GM12801 (cell line): ENCODE results near the gene PHF21A.

Experiments
- CTCF ChIP-seq: IDR thresholded peaks from one replicate; pipeline ENCODE4 v1.5.1; 2011; ENCODE audit warnings: control low read depth; ENCODE audit not compliant: insufficient read length; ENCODE audit errors: extremely low read depth

The PHF21A gene

GRCh38 chr11:45900916-45901617 lies 220.2 kb downstream of the PHF21A start:
- no peak for TF ChIP-seq CTCF

GRCh38 chr11:45899448-45900174 lies 221.6 kb downstream of the PHF21A start:
- no peak for TF ChIP-seq CTCF

GRCh38 chr11:45899086-45899447 lies 222.2 kb downstream of the PHF21A start:
- no peak for TF ChIP-seq CTCF

GRCh38 chr11:45897556-45897955 lies 223.7 kb downstream of the PHF21A start:
- TF ChIP-seq CTCF: no peak

- TF ChIP-seq CTCF: no peak
Measured at GRCh38 chr11:45896422-45896984, 224.8 kb downstream of the PHF21A start.

- TF ChIP-seq CTCF: no peak
Measured at GRCh38 chr11:45895553-45896259, 225.5 kb downstream of the PHF21A start.

- no peak for TF ChIP-seq CTCF
Measured at GRCh38 chr11:45894555-45895247, 226.6 kb downstream of the PHF21A start.
